GM12891 (cell line): ENCODE measurements around the gene GLIS1.

Experiments
- POLR2A ChIP-seq: IDR thresholded peaks from 2 replicates; pipeline ENCODE4 v1.6.1; 2011; ENCODE audit warnings: low read depth, low read length, control low read depth
- TAF1 ChIP-seq: IDR thresholded peaks from 2 replicates; pipeline ENCODE4 v1.6.1; 2011; ENCODE audit warnings: low read depth, low read length, control low read depth

DNA sequence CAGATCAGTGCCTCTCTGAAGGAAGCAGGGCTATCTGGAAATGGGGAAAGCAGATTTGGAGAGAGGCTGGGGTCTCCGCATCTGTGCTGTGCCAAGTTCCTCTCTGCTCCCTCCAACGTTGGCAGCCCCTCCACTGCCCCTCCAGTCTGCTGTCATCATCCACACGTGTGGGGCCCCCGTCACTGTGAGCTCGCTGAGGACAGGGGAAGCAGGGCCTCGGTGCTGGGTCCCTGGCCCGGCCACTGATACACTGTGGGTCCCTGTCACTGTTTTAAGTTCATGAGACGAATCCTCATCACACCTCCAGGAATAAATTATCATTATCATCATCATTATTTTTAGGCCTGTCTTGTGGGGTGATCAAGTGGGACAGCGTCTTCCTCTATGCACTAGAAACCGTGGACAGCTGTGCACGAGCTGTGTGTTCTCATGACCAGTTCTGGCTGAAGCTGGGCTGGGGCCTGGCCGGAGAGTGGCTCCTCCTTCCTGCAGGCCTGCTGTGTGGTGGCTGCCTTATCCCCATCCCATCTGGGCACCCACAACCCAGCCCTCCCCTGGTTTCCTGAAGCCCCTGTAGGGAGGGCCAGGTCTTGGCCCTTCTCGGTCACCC lies 227.5 kb downstream of the GLIS1 start:
- TF ChIP-seq TAF1 (no peak), POLR2A (no peak)
